SK-N-MC (cell line): Measurements from ENCODE around the gene BRIP1.
"Not testable (repeated sequence)": the region's sequence is repeated elsewhere in the genome, so short reads cannot be mapped to it uniquely, and the experiment has no call there.

ENCODE experiments used
- DNase-seq: peaks from one replicate; pipeline ENCODE4 v3.0.0-alpha.2; 2011; ENCODE audit warnings: low read depth, low spot score
- H3K27ac ChIP-seq: fragments of 200-600 bp; sonication (generic); 2 replicates; pipeline ENCODE4 v1.5.1; 2016; ENCODE audit warnings: mixed run types
- H3K36me3 ChIP-seq: fragments of 200-600 bp; sonication (generic); 2 replicates; pipeline ENCODE4 v1.6.1; 2017; ENCODE audit warnings: antibody characterized with exemption, low read length, mixed read lengths; ENCODE audit not compliant: insufficient read depth
- H3K4me3 ChIP-seq: fragments of 200-600 bp; sonication (generic); 2 replicates; pipeline ENCODE4 v1.5.1; 2016
- H3K9ac ChIP-seq: fragments of 200-600 bp; sonication (generic); 2 replicates; pipeline ENCODE4 v1.8.0; 2017; ENCODE audit warnings: mixed run types, mixed read lengths; ENCODE audit not compliant: insufficient read length
- H3K9me3 ChIP-seq: fragments of 200-600 bp; sonication (generic); 2 replicates; pipeline ENCODE4 v1.6.1; 2017; ENCODE audit warnings: low read depth, mild to moderate bottlenecking, antibody characterized with exemption, low read length, moderate library complexity, mixed read lengths
- EZH2 ChIP-seq: fragments of 200-600 bp; sonication (generic); IDR thresholded peaks from one replicate; pipeline ENCODE4 v1.6.1; 2017; ENCODE audit warnings: antibody characterized with exemption
- FOXP2 ChIP-seq: optimal IDR thresholded peaks from 2 replicates; pipeline ENCODE3; 2011; ENCODE audit warnings: mild to moderate bottlenecking, moderate library complexity; ENCODE audit not compliant: insufficient read depth; ENCODE audit errors: extremely low read length, control extremely low read depth
- POLR2AphosphoS5 ChIP-seq: IDR thresholded peaks from 2 replicates; pipeline ENCODE4 v1.6.1; 2012; ENCODE audit warnings: mild to moderate bottlenecking, low read depth, low read length, borderline replicate concordance

The BRIP1 gene

GRCh38 chr17:61669522-61669921, 193.8 kb downstream of the BRIP1 start:
- DNase-seq, result no peak
- no peaks in the 10 kb centered on the region for H3K9me3 ChIP-seq
- H3K36me3 ChIP-seq, result no peaks in the 10 kb centered on the region
- TF ChIP-seq EZH2 (no peak), POLR2AphosphoS5 (no peak), FOXP2 (no peak)
- H3K9ac ChIP-seq, result no peak overlapping the region
- no peak overlapping the region for H3K4me3 ChIP-seq
- no peak overlapping the region for H3K27ac ChIP-seq

DNA sequence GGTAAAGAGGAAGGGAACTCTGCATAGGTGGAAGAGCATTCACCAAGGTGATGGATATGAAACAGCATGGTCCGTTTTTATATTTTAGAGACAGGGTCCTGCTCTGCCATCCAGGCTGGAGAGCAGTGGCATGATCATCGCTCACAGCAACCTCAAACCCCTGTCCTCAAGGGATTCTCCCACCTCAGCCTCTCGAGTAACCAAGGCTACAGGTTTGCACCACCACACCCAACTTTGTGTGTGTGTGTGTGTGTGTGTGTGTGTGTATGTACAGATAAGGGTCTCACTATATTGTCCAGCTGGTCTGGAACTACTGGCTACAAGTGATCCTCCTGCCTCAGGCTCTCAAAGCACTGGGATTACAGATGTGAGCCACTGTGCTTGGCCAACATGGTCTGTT, 194.8 kb downstream of the BRIP1 start:
- TF ChIP-seq POLR2AphosphoS5 (no peak), FOXP2 (no peak), EZH2 (no peak)
- H3K27ac ChIP-seq, result no peak overlapping the region
- no peak for DNase-seq
- no peak overlapping the region for H3K4me3 ChIP-seq
- H3K9me3 ChIP-seq, result no peaks in the 10 kb centered on the region
- H3K9ac ChIP-seq, result no peak overlapping the region
- H3K36me3 ChIP-seq, result no peaks in the 10 kb centered on the region

DNA sequence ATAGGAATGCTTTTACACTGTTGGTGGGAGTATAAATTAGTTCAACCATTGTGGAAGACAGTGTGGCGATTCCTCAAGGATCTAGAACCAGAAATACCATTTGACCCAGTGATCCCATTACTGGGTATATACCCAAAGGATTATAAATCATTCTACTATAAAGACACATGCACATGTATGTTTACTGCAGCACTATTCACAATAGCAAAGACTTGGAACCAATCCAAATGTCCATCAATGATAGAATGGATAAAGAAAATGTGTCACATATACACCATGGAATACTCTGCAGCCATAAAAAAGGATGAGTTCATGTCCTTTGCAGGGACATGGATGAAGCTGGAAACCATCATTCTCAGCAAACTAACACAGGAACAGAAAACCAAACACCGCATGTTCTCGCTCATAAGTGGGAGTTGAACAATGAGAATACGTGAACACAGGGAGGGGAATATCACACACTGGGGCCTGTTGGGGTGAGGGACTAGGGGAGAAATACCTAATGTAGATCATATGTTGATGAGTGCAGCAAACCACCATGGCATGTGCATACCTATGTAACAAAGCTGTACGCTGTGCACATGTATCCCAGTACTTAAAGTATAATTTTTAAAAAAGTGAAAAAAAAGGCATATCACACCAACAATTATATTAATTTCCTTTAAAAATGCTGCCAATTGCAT, 196.8 kb downstream of the BRIP1 start:
- H3K9ac ChIP-seq, DNase-seq, H3K27ac ChIP-seq: not testable (repeated sequence)

GRCh38 chr17:61663310-61663709, 200.0 kb downstream of the BRIP1 start:
- H3K27ac ChIP-seq, result no peak overlapping the region
- H3K36me3 ChIP-seq, result no peaks in the 10 kb centered on the region
- DNase-seq, result no peak
- no peak overlapping the region for H3K9ac ChIP-seq
- H3K4me3 ChIP-seq, result no peak overlapping the region
- no peaks in the 10 kb centered on the region for H3K9me3 ChIP-seq
- TF ChIP-seq EZH2, result no peak
- TF ChIP-seq FOXP2, result no peak
- no peak for TF ChIP-seq POLR2AphosphoS5

More for the DNA sequence above, 196.8 kb downstream of the BRIP1 start:
- not testable (repeated sequence) for H3K4me3 ChIP-seq, H3K36me3 ChIP-seq, H3K9me3 ChIP-seq

DNA sequence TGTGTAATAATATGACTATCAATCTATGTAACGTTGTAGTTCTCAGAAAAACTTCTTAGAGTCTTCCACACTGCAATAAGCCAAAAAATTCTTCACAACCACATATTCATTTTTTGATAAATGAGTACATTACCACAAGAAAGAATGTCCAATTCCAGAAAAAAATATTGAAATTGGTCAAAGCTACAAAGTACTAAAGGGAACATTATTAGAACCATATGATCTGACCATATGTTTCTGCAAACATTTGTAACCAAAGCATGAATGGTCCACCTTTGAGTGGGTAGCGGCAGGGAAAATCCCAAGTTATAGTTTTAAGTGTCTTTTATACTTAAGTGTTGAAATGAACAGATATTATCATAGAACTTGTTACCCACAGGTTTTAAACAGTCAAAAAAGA, 200.6 kb downstream of the BRIP1 start:
- DNase-seq, result no peak
- Histone ChIP-seq H3K27ac (no peak overlapping the region), H3K36me3 (no peaks in the 10 kb centered on the region), H3K4me3 (no peak overlapping the region), H3K9ac (no peak overlapping the region), H3K9me3 (no peaks in the 10 kb centered on the region)
- TF ChIP-seq EZH2, result no peak
- TF ChIP-seq FOXP2, result no peak
- TF ChIP-seq POLR2AphosphoS5, result no peak

DNA sequence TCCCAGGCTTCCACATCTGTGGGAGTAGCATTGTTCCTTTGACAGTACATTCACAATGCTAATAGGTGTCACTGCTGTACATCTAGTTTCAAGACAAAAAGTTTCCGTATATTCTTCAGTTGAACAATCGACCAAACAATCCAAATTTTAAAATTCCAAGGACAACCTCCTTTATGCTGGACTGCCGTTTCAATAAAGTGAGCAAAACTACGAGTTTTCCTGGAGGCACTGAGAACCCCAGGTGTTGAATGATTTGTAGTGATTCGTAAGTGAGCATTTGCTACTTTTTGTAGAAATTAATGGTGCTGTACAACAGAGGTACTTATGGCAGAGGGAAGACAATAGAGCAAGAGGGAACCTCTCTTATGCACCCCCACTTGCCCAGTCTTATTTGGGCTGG, 201.1 kb downstream of the BRIP1 start:
- no peak overlapping the region for H3K4me3 ChIP-seq
- H3K9me3 ChIP-seq, result no peaks in the 10 kb centered on the region
- no peak overlapping the region for H3K9ac ChIP-seq
- no peak overlapping the region for H3K27ac ChIP-seq
- DNase-seq, result no peak
- H3K36me3 ChIP-seq, result no peaks in the 10 kb centered on the region
- TF ChIP-seq EZH2, result no peak
- TF ChIP-seq FOXP2, result no peak
- no peak for TF ChIP-seq POLR2AphosphoS5

- Histone ChIP-seq H3K4me3 (no peak overlapping the region), H3K9me3 (no peaks in the 10 kb centered on the region), H3K9ac (no peak overlapping the region), H3K36me3 (no peaks in the 10 kb centered on the region), H3K27ac (0 out of 2 replicates have a peak overlapping the region, but pooled peaks have one; percentile 2)
- no peak for TF ChIP-seq FOXP2
- no peak for TF ChIP-seq POLR2AphosphoS5
- no peak for TF ChIP-seq EZH2
- DNase-seq, result no peak
These were observed 202.4 kb downstream of the BRIP1 start for GRCh38 chr17:61660746-61661485.

DNA sequence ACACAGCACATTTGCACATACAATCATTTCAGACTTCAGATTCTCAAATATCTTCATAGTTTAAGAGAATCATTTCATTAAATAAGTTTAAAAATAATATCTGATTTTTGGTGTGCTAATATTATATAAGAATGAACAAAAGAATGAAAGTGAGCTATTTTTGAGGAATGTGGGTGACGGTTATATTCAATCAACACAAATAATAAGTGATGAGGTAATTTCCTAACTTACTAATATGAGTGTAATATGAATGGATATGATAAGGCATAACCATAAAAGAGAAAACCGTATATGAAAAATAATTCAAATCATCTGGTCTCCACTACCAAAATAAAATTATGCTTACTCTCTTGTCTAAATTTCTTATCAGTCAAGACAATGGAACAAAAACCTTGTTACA, 203.9 kb downstream of the BRIP1 start:
- no peak for TF ChIP-seq POLR2AphosphoS5
- no peak for TF ChIP-seq EZH2
- TF ChIP-seq FOXP2, result no peak
- DNase-seq, result no peak
- H3K36me3 ChIP-seq, result no peaks in the 10 kb centered on the region
- no peaks in the 10 kb centered on the region for H3K9me3 ChIP-seq
- no peak overlapping the region for H3K9ac ChIP-seq
- no peak overlapping the region for H3K27ac ChIP-seq
- H3K4me3 ChIP-seq, result no peak overlapping the region
